A549 (cell line): ENCODE results near the gene CPA4. TPM values are rescaled to one million over a fixed set of nuclear protein-coding genes. Genes with fewer than 3 reads are reported as not detected.

Experiments
- ATAC-seq, 2 experiments: fragments of 200-7000 bp in 1 of 2; fragments of >200 bp in 1 of 2; cut with Nextera tagmentation in 1 of 2; cut with Tn5 transposase in 1 of 2; 3 replicates each; pipeline versions ENCODE4 v1.8.0 to v1.9.1; 2018 to 2020; ENCODE audit warnings: mild to moderate bottlenecking in 1 of 2, moderate library complexity in 1 of 2
- CTCF ChIA-PET: fragments of 300-600 bp; sonication (Branson Sonifier 250); formaldehyde crosslinking; extraction: SDS; loops from one replicate; lab custom pipeline; 2021; ENCODE audit warnings: antibody characterized with exemption, inconsistent platforms; lab: Yijun Ruan, JAX
- POLR2A ChIA-PET: fragments of 350-600 bp; formaldehyde crosslinking; extraction: SDS; loops from one replicate; lab custom pipeline; 2021; ENCODE audit warnings: antibody characterized with exemption, inconsistent platforms; lab: Yijun Ruan, JAX
- DNase-seq, 2 experiments: peaks; one replicate each; pipeline versions ENCODE4 v3.0.0 to v3.0.0-alpha.2; 2011 to 2016; ENCODE audit warnings: low read depth in 1 of 2, low spot score in 1 of 2
- FAIRE-seq: peaks from 2 replicates; lab custom pipeline; 2011; peaks lifted over from hg19 to GRCh38; lab: Jason Lieb, UNC
- H3K27ac ChIP-seq, 2 experiments: fragments of >200 bp; sonication (Bioruptor Twin); formaldehyde crosslinking; 3 replicates each; pipeline ENCODE4 v1.5.1; 2016 to 2017
- H3K4me1 ChIP-seq: fragments of >200 bp; sonication (Bioruptor Twin); formaldehyde crosslinking; 3 replicates; pipeline ENCODE4 v1.6.1; 2016
- H3K4me2 ChIP-seq: fragments of >200 bp; sonication (Bioruptor Twin); formaldehyde crosslinking; 3 replicates; pipeline ENCODE4 v1.6.1; 2016
- H3K4me3 ChIP-seq: fragments of >200 bp; sonication (Bioruptor Twin); formaldehyde crosslinking; 3 replicates; pipeline ENCODE4 v1.5.1; 2016
- H3K9me3 ChIP-seq: fragments of >200 bp; sonication (Bioruptor Twin); formaldehyde crosslinking; 3 replicates; pipeline ENCODE4 v1.6.1; 2016
- CBX2 ChIP-seq: fragments of 200-600 bp; sonication (generic); IDR thresholded peaks from 2 replicates; pipeline ENCODE4 v1.6.1; 2016; ENCODE audit warnings: low read depth, mild to moderate bottlenecking, borderline replicate concordance
- CBX8 ChIP-seq: fragments of 200-600 bp; sonication (generic); IDR thresholded peaks from 2 replicates; pipeline ENCODE4 v1.6.1; 2016
- EHF ChIP-seq: fragments of 250-450 bp; sonication (Bioruptor Pico); IDR thresholded peaks from 2 replicates; pipeline ENCODE4 v1.5.0; 2020; ENCODE audit warnings: mild to moderate bottlenecking
- EHMT2 ChIP-seq: fragments of 200-600 bp; sonication (generic); IDR thresholded peaks from 2 replicates; pipeline ENCODE4 v1.6.1; 2016; ENCODE audit warnings: antibody characterized with exemption, low read depth, mild to moderate bottlenecking, moderate library complexity
- FOXS1 ChIP-seq: fragments of 250-450 bp; sonication (Bioruptor Pico); IDR thresholded peaks from 2 replicates; pipeline ENCODE4 v1.5.0; 2020; ENCODE audit warnings: mild to moderate bottlenecking, moderate library complexity
- HEYL ChIP-seq: fragments of 250-450 bp; sonication (Bioruptor Pico); IDR thresholded peaks from 2 replicates; pipeline ENCODE4 v1.8.0; 2021; ENCODE audit warnings: mild to moderate bottlenecking, moderate library complexity
- HOXB5 ChIP-seq: fragments of 250-450 bp; sonication (Bioruptor Pico); IDR thresholded peaks from 2 replicates; pipeline ENCODE4 v1.5.0; 2020; ENCODE audit warnings: mild to moderate bottlenecking, moderate library complexity
- JUN ChIP-seq, 2 experiments: fragments of >200 bp; sonication (Bioruptor Twin); formaldehyde crosslinking; IDR thresholded peaks; 2 replicates in 1 of 2; 3 replicates in 1 of 2; pipeline ENCODE4 v1.6.1; 2016 to 2017
- KDM1A ChIP-seq: fragments of 200-600 bp; sonication (generic); IDR thresholded peaks from 2 replicates; pipeline ENCODE4 v1.6.1; 2016; ENCODE audit warnings: low read depth, mild to moderate bottlenecking
- NFE2L2 ChIP-seq: fragments of 150-350 bp; conservative IDR thresholded peaks from 2 replicates; pipeline ENCODE4 v1.6.1; 2014; ENCODE audit warnings: low read length
- NPAS2 ChIP-seq: fragments of 250-450 bp; sonication (Bioruptor Pico); IDR thresholded peaks from 2 replicates; pipeline ENCODE4 v1.8.0; 2022; ENCODE audit warnings: mild to moderate bottlenecking, moderate library complexity, borderline replicate concordance
- NR3C1 ChIP-seq: fragments of >200 bp; sonication (Bioruptor Twin); formaldehyde crosslinking; IDR thresholded peaks from 3 replicates; pipeline ENCODE4 v1.6.1; 2017
- PHF8 ChIP-seq: fragments of 200-600 bp; sonication (generic); IDR thresholded peaks from 2 replicates; pipeline ENCODE4 v1.6.1; 2016; ENCODE audit warnings: low read depth, mild to moderate bottlenecking, antibody characterized with exemption, moderate library complexity, borderline replicate concordance
- RAD21 ChIP-seq, 2 experiments: fragments of >200 bp in 1 of 2; sonication (Bioruptor Twin) in 1 of 2; formaldehyde crosslinking in 1 of 2; IDR thresholded peaks in 1 of 2; conservative IDR thresholded peaks in 1 of 2; 2 replicates in 1 of 2; 3 replicates in 1 of 2; pipeline ENCODE4 v1.6.1; 2012 to 2018; ENCODE audit warnings: inconsistent platforms in 1 of 2
- SREBF2 ChIP-seq: fragments of 450-650 bp; IDR thresholded peaks from 2 replicates; pipeline ENCODE4 v1.6.1; 2014; ENCODE audit warnings: mild to moderate bottlenecking, moderate library complexity
- WGBS: methylation state at CpG from one replicate; pipeline ENCODE4 v1.1.6; 2017; ENCODE audit errors: missing lambda C conversion rate; 5-methylcytosine and 5-hydroxymethylcytosine counted together
- polyA plus RNA-seq, 4 experiments: library from polyadenylated mRNA; depleted of rRNA in 3 of 4; stranded (reverse); fragments of >200 nt; fragmentation: RNase III in 1 of 4; extraction: RNeasy Plus Mini Kit Qiagen cat#74134 plus additional on column Dnase treatment in 1 of 4; gene quantifications; 2 replicates in 3 of 4; 3 replicates in 1 of 4; pipeline ENCODE4 v1.2.3, GENCODE V29; 2011 to 2017
- TF ChIP-seq, protein P1 (sequence below): fragments of >200 bp; sonication (Bioruptor Twin); formaldehyde crosslinking; IDR thresholded peaks from 3 replicates; pipeline ENCODE4 v1.6.1; 2016
- TF ChIP-seq, protein P2 (sequence below): fragments of 150-350 bp; IDR thresholded peaks from 2 replicates; pipeline ENCODE4 v1.6.1; 2014; ENCODE audit warnings: low read depth, mild to moderate bottlenecking, low read length
- TF ChIP-seq, protein P3 (sequence below): fragments of >200 bp; sonication (Bioruptor Twin); formaldehyde crosslinking; IDR thresholded peaks from 3 replicates; pipeline ENCODE4 v1.5.1; 2016
- TF ChIP-seq, protein P4 (sequence below): IDR thresholded peaks from 2 replicates; pipeline ENCODE4 v1.6.1; 2012
- TF ChIP-seq, protein P5 (sequence below): fragments of 250-450 bp; sonication (Bioruptor Pico); IDR thresholded peaks from 2 replicates; pipeline ENCODE4 v1.5.0; 2021; ENCODE audit warnings: mild to moderate bottlenecking, moderate library complexity, borderline replicate concordance
- TF ChIP-seq, protein P6 (sequence below): fragments of 250-450 bp; sonication (Bioruptor Pico); IDR thresholded peaks from 2 replicates; pipeline ENCODE4 v1.5.0; 2020; ENCODE audit warnings: low read depth, mild to moderate bottlenecking, moderate library complexity

Gene CPA4
- polyA plus RNA-seq, 2 of the 4 experiments (the other 2 are of a cell fraction), result 1.0 to 7.7 TPM

DNA sequence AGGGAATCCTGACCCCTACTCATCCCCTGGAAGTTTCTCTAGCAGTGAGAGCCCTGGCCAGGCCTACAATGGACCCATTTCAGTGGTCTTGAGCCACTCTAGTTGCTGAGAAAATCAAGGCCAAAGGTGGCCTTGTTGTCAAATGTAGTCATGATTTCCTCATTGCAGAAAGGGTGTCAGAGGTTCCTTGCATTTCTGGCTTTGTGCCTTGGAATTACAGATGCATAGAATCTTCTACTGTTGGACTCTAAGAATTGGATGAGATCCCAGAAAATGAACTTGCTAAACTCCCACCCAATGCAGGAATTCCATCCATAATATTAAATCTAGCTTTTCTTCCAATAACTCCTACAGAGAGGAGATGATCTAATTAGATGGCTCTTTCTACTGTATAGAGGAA lies 14.1 kb upstream of the CPA4 start:
- no peak for DNase-seq
- FAIRE-seq, result no peak

DNA sequence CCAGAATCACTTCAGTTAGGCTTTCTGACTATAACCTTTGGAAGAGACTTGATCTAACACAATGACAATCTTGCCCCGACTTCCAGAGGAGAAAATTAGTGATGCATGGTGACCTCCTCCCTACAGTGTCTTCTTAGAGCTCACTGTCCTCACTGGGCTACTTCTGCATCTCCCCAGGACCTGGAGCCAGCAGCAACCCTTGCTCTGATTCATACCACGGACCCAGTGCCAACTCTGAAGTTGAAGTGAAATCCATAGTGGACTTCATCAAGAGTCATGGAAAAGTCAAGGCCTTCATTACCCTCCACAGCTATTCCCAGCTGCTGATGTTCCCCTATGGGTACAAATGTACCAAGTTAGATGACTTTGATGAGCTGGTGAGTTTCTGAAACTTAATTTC lies 13.7 kb upstream of the CPA4 start:
- Histone ChIP-seq H3K4me2 (no peak overlapping the region), H3K27ac (no peak overlapping the region), H3K9me3 (no peaks in the 10 kb centered on the region), H3K4me3 (no peak overlapping the region), H3K4me1 (no peaks in the 10 kb centered on the region)
- CTCF ChIA-PET, result no interaction called here
- no peak for TF ChIP-seq EHMT2
- TF ChIP-seq PHF8, result no peak
- TF ChIP-seq, protein P1, sequence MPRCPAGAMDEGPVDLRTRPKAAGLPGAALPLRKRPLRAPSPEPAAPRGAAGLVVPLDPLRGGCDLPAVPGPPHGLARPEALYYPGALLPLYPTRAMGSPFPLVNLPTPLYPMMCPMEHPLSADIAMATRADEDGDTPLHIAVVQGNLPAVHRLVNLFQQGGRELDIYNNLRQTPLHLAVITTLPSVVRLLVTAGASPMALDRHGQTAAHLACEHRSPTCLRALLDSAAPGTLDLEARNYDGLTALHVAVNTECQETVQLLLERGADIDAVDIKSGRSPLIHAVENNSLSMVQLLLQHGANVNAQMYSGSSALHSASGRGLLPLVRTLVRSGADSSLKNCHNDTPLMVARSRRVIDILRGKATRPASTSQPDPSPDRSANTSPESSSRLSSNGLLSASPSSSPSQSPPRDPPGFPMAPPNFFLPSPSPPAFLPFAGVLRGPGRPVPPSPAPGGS, result no peak
- no peak for TF ChIP-seq CBX8
- no peak for TF ChIP-seq FOXS1
- TF ChIP-seq, protein P2, sequence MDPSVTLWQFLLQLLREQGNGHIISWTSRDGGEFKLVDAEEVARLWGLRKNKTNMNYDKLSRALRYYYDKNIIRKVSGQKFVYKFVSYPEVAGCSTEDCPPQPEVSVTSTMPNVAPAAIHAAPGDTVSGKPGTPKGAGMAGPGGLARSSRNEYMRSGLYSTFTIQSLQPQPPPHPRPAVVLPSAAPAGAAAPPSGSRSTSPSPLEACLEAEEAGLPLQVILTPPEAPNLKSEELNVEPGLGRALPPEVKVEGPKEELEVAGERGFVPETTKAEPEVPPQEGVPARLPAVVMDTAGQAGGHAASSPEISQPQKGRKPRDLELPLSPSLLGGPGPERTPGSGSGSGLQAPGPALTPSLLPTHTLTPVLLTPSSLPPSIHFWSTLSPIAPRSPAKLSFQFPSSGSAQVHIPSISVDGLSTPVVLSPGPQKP, result no peak
- TF ChIP-seq NR3C1, result no peak
- 18% methylated on average over 2 of the region's 2 CpGs for WGBS
- DNase-seq (no peak), ATAC-seq (no peak), FAIRE-seq (no peak)
- POLR2A ChIA-PET, result no interaction called here

More for the DNA sequence above, 14.1 kb upstream of the CPA4 start:
- Histone ChIP-seq H3K27ac (no peak overlapping the region), H3K4me3 (no peak overlapping the region), H3K9me3 (no peaks in the 10 kb centered on the region), H3K4me2 (no peak overlapping the region), H3K4me1 (no peaks in the 10 kb centered on the region)
- ChIA-PET CTCF (interaction anchor here (0.8 to 1.5 kb wide), 6 partner anchors 12 to 68 kb away, joined by 3 to 4 read pairs (median 4); partner anchors contain the start of gene CPA4), POLR2A (no interaction called here)
- no peak for ATAC-seq
- no peak for TF ChIP-seq HEYL (CRISPR knock-in tag)
- TF ChIP-seq, protein P3, sequence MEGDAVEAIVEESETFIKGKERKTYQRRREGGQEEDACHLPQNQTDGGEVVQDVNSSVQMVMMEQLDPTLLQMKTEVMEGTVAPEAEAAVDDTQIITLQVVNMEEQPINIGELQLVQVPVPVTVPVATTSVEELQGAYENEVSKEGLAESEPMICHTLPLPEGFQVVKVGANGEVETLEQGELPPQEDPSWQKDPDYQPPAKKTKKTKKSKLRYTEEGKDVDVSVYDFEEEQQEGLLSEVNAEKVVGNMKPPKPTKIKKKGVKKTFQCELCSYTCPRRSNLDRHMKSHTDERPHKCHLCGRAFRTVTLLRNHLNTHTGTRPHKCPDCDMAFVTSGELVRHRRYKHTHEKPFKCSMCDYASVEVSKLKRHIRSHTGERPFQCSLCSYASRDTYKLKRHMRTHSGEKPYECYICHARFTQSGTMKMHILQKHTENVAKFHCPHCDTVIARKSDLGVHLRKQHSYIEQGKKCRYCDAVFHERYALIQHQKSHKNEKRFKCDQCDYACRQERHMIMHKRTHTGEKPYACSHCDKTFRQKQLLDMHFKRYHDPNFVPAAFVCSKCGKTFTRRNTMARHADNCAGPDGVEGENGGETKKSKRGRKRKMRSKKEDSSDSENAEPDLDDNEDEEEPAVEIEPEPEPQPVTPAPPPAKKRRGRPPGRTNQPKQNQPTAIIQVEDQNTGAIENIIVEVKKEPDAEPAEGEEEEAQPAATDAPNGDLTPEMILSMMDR, result no peak
- TF ChIP-seq, protein P4, sequence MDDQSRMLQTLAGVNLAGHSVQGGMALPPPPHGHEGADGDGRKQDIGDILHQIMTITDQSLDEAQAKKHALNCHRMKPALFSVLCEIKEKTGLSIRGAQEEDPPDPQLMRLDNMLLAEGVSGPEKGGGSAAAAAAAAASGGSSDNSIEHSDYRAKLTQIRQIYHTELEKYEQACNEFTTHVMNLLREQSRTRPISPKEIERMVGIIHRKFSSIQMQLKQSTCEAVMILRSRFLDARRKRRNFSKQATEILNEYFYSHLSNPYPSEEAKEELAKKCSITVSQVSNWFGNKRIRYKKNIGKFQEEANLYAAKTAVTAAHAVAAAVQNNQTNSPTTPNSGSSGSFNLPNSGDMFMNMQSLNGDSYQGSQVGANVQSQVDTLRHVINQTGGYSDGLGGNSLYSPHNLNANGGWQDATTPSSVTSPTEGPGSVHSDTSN, result no peak
- no peak for TF ChIP-seq CBX2
- no peak for TF ChIP-seq JUN (IDR thresholded peaks at IDR 0.05)

DNA sequence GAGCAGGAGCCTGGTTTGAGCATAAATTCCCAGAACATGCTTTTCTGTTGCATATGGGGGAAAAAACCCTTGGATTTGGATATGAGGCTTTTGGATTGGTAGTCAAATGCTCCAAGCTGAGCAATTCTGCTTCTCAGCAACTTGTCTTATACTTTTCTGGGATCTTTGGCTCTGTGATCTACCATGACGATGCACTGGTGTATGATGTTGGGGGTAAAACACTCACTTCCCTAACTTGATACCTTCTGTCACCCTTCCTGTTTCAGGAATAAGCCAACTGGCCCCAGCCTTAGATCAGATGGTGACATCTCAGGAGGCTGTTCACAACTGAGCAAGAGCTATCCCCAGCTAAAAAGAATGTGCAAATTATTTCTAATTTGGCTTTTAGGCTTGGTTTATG lies 13.1 kb upstream of the CPA4 start:
- 94% methylated on average over 1 of the region's 1 CpG for WGBS
- TF ChIP-seq, protein P5, sequence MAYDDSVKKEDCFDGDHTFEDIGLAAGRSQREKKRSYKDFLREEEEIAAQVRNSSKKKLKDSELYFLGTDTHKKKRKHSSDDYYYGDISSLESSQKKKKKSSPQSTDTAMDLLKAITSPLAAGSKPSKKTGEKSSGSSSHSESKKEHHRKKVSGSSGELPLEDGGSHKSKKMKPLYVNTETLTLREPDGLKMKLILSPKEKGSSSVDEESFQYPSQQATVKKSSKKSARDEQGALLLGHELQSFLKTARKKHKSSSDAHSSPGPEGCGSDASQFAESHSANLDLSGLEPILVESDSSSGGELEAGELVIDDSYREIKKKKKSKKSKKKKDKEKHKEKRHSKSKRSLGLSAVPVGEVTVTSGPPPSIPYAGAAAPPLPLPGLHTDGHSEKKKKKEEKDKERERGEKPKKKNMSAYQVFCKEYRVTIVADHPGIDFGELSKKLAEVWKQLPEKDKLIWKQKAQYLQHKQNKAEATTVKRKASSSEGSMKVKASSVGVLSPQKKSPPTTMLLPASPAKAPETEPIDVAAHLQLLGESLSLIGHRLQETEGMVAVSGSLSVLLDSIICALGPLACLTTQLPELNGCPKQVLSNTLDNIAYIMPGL, result no peak
- no peak for TF ChIP-seq NPAS2 (CRISPR knock-in tag)
- no peak for TF ChIP-seq KDM1A
- no peak for TF ChIP-seq HOXB5
- TF ChIP-seq, protein P6, sequence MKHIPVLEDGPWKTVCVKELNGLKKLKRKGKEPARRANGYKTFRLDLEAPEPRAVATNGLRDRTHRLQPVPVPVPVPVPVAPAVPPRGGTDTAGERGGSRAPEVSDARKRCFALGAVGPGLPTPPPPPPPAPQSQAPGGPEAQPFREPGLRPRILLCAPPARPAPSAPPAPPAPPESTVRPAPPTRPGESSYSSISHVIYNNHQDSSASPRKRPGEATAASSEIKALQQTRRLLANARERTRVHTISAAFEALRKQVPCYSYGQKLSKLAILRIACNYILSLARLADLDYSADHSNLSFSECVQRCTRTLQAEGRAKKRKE, result no peak
- TF ChIP-seq NFE2L2, result no peak
- TF ChIP-seq EHF (CRISPR knock-in tag), result no peak
- TF ChIP-seq HEYL (CRISPR knock-in tag), result no peak
- TF ChIP-seq, protein P1, result no peak
- no peak for TF ChIP-seq RAD21 (conservative IDR thresholded peaks at IDR 0.05 in 1 of 2, IDR thresholded peaks at IDR 0.05 in 1 of 2)
- TF ChIP-seq SREBF2, result no peak
- TF ChIP-seq, protein P4, result no peak
- no peak overlapping the region for H3K4me3 ChIP-seq
- no peaks in the 10 kb centered on the region for H3K9me3 ChIP-seq
- no peak overlapping the region for H3K27ac ChIP-seq
- ATAC-seq (no peak), DNase-seq (no peak), FAIRE-seq (no peak)
- POLR2A ChIA-PET, result no interaction called here
- no peak overlapping the region for H3K4me2 ChIP-seq
- no peaks in the 10 kb centered on the region for H3K4me1 ChIP-seq
- CTCF ChIA-PET, result interaction anchor here (1.5 kb wide), 1 partner anchor 38 kb away, joined by 4 read pairs; no protein-coding TSS in a partner anchor
